Stimulated activated CD8-positive, alpha-beta memory T cell treated with anti-CD3 and anti-CD28 coated beads, Interleukin-15, amount 100 ng/mL, for 4 hours (primary cell): ENCODE results near the gene TMEM95.

Experiments
- DNase-seq, 2 donors: peaks; one replicate each; pipeline ENCODE4 v3.0.0-alpha.2; 2020; ENCODE audit warnings: low read depth in 2 of 2

The TMEM95 gene

DNA sequence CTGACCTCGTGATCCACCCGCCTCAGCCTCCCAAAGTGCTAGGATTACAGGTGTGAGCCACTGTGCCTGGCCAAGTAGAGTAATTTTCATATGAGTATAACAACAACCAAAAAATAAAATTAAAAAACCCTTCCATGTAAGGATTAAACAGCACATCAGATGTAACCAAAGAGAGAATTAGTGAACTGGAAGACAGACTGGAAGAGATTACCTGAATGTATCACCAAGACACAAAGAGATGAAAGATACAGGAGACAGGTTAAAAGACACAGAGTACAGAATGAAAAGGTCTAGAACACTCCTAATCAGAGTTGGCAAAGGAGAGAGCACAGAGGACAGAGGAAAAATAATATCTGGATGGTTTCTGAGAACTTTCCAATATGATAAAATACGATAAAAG is 24.2 kb downstream of the TMEM95 start:
- no peak for DNase-seq

DNA sequence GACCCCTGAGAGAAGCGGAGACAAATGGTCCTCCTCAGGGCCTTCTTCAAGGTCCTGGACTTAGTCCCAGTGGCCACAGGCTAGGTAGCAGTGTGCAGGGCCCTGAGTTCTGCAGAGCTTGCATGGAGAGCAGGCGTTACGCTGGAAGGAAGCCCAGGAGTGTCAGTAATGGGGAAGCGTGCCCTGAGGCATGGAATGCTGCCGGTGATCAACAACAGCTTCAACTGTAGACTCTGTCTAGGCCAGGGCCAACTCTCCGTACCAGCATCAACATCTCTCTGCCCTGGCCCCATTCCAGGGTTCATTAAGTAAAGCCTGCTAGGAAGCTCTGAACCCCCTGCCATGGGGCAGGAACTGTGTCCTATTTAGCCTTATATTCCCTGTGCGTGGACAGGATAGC is 25.4 kb downstream of the TMEM95 start:
- DNase-seq, result no peak

DNA sequence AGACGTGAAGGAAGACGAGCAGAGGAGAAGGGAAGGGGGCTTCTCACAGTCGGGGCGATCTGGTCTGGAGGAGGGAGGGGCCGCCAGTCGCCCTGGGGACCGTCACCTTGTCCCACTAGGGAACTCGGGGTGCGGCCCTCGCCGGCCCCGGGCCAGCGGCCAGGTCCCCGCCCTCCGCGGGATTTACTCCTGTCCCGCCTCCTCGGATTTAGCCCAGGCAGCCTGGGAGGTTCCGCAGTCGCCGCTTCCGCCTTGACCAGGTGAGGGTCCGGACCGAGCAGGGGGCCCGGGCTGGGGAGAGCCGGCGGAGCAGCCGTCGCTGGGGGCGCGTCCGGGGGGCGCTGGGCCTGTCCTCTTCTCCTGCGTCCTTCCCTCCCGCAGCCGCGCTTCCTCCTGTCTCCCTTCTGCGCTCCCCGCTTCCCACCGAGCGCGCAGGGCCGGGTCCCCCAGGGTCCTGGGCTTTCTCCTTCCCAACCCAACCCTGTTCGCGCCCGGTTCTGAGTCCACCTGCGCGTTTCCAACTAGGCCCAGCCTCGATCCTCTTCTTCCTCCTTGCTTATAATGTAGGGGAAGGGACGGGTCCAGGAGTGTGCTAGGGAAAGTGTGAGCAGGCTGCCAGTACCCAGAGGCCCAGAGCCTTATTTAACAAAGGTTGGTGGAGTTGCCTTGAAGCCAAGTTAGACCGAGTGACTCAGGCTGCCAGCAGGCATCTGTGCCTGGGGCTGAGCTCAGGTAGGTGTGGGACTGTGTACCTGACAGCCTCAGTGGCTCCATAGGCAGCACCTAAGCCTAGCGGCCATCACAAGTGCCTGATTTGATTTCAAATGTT is 26.1 kb downstream of the TMEM95 start, which contains the start of gene TNK1:
TSS of gene TNK1 (plus strand) at position 235 of the 829 bp plus-strand sequence. CDS start 1,838 bp downstream, outside the sequence.
- no peak for DNase-seq

DNA sequence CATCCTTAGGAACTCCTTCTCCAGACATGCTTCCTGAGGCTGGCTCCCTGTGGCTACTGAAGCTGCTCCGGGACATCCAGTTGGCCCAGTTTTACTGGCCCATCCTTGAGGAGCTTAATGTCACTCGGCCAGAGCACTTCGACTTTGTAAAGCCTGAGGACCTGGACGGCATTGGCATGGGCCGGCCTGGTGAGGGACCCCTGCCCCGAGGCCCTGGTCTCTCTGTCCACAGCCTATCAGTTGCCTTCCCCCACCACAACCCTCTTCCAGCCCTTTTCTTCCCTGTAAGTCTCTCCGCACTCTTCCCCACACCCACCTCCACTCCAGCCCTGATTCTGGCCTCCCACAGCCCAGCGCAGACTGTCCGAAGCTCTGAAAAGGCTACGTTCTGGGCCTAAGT is 27.9 kb downstream of the TMEM95 start:
- DNase-seq, result no peak

DNA sequence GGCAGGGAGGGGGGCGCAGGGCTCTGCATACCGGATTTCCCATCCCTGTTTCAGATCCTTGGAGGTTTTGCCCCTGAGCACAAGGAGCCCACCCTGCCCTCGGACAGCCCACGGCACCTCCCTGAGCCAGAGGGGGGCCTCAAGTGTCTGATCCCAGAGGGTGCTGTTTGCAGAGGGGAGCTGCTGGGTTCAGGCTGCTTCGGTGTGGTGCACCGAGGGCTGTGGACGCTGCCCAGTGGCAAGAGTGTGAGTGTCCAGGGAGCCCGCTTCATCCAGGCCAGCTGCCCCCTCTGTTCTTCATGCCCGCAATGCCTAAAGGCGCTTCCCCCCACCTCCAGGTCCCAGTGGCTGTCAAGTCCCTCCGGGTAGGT is 28.4 kb downstream of the TMEM95 start:
- no peak for DNase-seq

DNA sequence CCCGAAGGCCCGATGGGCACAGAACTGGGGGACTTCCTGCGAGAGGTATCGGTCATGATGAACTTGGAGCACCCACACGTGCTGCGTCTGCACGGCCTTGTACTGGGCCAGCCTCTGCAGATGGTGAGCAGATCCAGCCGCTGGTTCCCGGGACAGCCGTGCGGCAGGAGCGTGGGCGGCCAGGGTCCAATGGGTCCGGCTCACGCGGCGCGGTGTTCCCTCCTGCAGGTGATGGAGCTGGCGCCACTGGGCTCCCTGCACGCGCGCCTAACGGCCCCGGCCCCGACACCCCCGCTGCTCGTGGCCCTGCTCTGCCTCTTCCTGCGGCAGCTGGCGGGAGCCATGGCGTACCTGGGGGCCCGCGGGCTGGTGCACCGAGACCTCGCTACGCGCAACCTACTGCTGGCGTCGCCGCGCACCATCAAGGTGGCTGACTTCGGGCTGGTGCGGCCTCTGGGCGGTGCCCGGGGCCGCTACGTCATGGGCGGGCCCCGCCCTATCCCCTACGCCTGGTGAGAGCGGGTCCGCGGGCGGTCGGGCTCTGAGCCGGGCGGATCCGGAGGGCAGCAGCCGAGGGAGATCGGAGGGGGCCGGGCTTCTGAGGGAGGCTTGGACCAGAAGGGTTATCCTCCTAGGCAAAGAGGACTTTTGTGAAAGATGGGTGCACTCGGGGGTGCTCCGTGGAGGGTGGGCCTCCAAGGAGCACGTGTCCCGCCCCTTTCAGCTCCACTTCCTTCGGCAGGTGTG is 29.0 kb downstream of the TMEM95 start:
- peak; percentile 44 to 61 for DNase-seq

DNA sequence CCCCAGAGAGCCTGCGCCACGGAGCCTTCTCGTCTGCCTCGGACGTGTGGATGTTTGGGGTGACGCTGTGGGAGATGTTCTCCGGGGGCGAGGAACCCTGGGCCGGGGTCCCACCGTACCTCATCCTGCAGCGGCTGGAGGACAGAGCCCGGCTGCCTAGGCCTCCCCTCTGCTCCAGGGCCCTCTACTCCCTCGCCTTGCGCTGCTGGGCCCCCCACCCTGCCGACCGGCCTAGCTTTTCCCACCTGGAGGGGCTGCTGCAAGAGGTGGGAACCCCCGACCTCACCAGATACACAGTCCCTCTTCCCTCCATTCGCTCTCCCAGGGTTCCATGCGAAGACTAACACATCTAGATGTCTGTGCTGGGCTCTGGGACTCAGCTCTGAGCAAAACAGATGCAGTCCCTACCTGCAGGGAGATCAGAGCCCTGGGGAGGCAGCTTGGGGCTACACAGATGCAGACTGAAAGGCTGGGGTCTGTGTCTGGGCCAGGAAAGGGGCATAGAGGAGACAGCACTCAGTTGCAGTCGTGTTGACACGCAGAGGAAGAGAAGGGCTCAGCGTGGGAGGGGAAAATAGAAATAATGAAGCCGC is 29.6 kb downstream of the TMEM95 start:
- no peak for DNase-seq

DNA sequence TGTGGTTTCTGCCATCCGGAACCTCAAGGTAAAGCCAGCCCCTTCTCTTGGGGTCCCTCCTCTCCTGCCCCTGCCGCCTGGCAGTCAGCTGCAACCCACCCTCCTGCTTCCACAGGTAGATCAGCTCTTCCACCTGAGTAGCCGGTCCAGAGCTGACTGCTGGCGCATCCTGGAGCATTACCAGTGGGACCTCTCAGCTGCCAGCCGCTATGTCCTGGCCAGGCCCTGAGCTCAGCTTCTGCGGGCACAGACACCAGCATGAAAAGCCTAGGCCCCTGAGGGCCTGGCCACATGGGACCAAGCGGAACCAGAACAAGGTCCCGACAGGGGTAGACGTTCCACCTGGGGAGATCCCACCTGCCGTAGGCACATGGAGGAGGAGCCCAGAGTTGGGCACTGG is 33.9 kb downstream of the TMEM95 start:
- DNase-seq, result no peak

DNA sequence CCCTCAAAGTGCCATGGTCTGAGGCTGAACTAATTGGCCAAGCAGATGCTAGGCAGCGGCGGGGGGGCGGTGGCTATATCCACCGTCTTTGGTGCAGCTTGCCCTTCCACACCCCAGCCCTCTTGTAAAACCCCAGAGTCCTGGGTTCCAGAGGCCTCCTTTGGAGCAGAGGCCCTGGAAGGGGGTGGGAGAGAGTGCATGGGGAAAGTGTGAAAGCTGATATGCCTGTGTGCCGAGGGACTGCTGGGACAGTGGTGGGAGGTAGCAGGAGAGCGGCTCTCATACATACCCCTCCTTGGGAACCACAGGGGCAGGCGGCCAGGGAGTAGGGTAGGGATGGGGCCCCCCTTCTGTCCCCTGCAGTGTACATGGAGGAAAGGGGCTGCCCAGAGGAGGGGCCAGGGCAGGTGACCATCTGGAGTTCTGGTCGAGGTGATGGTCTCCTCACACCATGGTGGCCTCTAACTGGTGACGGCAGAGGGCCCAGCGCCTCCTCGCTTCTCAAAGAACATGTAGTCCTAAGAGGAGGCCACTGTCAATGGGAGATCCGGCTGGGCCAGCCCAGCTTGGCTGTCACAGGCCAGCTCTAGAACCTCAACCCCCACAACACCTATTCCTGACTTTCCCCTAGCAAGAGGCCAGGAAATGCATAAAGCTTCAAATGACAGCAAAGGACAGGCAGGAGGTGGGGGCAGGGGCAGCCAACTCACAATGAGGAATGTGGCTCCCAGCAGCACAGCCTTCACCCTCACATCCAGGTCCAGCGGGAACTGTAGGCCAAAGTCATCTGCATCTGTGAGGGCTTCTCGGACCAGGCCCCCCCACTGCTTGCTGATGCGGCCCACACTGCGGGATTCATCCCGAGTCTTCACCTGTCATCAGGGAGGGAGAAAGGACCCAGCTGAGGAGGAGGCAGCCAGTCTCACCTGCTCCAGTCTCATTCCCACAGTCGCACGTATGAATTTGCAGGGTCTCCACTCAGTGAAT is 35.3 kb downstream of the TMEM95 start:
- no peak for DNase-seq

DNA sequence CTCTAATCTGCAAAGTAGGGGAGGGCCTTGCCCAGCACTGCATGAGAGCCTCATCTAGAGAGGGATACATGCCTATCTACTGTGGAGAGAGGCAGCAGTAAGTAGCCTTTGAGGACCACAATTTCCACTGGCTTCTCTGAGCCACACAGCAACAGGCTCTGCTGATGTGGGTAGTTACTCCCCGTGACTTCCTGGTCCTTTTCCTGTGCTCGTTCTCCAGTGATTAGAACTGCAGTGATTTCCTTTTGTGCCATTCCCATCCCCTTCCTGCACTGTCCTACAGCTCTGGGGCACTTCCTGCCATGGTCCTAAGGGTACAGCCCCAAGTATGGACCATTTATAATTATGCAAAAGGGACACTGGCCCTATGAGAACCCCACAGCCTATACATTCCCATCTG is 36.4 kb downstream of the TMEM95 start:
- no peak for DNase-seq

DNA sequence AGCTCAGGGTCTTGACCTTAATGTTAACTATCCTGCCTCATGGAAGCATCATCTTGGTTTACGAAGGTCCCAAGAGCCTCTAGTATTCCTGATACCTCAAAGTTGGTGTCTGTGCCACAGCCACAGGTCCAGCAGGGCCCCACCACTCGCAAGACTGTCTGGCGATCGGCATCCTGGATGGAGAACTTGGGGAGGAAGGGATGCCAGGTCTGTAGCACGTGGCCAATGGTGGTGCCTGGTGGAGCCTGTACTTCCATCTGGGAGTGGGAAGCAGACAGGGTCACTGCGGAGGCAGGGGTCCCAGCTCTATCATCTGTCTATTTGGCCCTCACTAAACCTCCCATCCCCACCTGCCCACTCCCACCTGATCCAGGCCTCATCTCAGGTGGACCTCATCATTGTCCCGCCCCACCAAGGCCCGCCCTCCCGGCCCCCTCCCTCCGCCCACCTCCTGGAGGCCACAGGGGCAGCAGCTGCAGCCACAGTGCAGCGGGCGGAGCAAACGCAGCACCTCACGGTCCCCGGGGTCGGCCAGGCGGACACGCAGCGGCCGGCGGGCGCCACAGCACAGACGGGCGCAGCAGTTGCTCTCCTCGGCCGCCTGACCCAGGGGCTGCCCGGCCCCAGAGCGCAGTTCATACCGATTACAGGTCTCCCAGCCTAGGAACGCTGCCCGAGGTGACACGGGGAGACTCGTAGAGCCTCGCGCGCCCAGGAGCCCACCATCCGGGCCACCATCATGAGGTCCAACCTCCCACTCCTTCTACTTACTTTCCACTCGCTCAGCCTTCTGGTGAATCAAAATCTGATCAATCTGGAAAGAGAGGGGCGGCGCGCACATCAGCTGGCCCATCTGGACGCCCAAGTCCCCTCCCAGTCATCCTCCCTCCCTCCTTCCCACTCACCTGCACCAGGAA is 38.0 kb downstream of the TMEM95 start:
- DNase-seq, result no peak

DNA sequence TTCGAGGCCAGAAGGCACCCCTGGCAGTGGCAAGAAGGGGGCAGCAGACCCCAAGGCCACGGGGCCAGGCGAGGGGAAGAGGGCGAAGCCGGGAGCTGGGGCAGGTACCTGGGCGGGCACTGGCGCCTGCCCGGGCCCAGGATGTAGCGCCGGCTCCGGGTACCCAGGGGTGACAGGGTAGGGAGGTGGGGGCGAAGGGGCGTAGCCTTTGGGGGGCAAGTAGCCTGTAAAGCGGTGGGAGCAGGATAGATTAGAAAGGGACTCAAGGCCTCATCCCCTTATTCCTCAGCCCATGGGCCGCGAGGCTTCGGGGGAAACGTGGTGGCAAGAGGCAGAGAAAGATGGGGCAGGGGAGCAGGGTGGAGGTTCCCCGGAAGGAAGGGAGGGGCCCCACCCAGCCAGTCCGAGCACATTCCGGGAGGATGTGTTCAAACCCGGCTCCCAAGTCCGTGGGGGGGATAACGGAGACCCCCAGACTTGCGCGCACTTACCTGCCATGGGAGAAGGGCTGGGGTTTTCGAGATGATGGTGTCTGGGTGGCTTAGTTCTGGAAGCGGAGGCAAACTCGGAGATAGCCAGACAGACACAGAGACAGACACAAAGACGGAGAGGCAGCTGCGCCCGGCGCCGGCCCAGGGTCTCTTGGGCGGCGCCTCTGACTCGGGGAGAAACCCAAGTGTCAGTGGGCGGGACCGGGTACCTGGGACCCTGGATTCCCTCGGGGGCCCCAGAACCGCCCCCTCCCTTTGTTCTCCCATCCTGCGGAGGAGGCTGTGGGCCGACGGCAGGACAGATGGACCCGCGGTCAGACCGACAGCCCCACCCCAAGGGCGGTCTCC is 38.9 kb downstream of the TMEM95 start:
- peak in 1 of 2 donors; percentile 36 for DNase-seq

DNA sequence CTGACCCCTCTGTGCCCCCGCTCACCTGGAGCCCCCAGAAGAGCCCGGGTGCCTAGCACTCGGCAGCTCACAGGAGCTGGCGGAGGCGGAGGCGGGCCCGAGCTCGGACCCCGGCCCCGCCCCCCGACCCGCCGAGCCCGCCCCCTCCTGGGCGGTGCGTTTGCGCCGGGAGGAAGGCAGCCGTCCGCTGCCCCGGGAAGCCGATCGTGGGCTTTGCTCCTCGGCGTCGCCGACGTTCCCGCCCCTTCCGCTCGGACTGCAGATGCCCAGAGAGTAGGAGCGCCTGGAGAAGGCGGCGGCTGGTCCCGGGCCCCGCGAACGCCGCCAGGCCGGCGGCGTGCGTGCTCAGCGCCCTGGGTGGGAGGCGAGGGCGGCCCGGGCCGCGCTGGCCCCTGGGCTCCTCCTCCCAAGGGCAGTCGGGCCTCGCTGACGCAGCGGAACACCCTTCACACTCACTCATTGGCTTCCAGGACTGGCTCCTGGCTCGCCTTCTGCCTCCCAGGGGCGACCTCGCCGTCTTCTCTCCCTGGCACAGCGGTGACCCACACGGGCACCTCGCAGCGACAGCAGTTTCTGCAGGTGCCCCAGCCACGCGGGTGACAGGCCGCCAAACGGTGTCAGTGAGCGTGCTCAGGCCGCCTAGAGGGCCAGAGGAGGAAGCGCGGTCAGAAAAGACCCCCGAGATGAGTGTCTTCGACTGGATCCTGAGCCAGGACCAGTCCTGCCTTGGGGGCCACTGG is 39.7 kb downstream of the TMEM95 start, which contains the start of gene PLSCR3:
TSS of gene PLSCR3 (minus strand) at position 74 of the 740 bp plus-strand sequence. CDS start 415 bp downstream, outside the sequence.
- DNase-seq, result peak; percentile 58 to 75

DNA sequence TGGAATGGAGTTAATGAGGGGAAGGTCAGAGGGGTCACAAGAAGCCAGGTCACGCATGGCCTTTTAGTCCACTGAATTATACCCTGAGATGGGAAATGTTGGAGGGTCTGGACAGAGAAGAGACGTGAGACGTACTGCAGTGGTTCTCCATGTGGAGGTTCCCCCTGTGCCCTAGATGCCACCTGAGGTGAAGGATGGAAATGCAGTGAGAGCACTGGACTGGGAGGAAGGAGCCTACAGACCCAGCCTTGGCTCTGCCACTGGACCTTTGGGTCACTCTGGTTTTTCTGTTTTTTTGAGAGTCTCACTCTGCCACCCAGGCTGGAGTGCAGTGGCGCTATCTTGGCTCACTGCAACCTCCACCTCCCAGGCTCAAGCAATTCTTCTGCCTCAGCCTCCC is 41.2 kb downstream of the TMEM95 start:
- no peak for DNase-seq

DNA sequence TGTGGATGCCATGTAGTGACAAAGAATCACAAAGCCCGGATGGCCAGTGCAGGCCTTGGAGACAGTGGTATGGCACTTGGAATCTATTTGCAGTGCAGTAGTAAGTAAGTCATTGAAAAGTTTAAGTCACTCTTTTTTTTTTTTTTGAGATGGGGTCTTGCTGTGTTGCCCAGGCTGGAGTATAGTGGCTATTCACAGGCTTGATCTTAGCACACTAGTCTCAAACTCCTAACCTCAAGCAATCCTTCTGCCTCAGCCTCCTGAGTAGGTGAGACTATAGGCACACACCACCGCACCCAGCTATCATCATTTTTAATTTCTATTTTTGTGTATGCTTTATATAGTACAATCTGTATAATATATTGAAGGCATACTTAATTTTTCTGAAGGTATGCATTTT is 43.7 kb downstream of the TMEM95 start:
- DNase-seq, result no peak

DNA sequence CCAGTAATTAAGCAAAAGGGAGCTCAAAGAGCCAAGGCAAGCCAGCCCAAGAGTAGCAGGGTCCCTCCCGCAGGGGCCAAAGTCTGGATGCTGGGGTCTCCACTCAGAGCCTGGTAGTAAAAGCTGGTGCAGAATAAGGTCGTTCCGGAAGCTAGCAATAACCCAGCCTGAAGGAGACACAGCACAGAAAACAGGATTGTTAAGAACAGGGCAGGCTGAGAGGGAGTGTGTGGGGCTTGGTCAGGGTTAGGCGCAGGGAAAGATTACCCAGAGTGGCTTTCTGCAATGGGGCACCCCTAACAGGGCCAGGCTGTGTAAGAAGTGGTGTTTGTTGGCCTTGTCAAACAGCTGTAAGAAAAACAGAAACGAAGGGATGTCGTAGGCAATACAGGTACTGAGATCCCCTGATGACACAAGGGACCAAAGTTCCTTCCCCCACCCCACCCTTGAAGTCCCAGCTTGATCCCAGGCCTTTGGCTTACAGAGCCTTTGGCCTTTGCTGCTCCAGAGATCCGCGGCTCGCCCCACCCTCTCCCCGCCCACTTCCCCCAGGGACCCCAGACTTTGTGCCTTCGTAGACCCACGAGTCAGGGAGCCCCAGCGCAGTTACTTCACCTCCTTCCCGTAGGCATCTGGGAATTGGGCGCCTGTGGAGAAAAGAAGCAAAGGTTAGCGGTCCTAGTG is 48.2 kb downstream of the TMEM95 start:
- no peak for DNase-seq

DNA sequence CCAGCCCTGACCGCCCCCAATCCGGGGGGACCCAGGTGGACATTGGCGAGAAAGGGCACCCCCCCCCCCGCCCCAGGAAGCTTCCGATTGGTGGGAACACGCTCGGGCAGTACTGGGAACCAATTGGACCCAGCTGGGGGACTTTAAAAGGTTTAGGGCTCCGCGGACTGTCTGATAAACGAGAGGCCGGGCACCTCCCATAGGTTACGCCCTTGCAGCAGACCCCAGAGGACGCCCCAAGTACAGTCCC is 48.7 kb downstream of the TMEM95 start:
- DNase-seq, result no peak

DNA sequence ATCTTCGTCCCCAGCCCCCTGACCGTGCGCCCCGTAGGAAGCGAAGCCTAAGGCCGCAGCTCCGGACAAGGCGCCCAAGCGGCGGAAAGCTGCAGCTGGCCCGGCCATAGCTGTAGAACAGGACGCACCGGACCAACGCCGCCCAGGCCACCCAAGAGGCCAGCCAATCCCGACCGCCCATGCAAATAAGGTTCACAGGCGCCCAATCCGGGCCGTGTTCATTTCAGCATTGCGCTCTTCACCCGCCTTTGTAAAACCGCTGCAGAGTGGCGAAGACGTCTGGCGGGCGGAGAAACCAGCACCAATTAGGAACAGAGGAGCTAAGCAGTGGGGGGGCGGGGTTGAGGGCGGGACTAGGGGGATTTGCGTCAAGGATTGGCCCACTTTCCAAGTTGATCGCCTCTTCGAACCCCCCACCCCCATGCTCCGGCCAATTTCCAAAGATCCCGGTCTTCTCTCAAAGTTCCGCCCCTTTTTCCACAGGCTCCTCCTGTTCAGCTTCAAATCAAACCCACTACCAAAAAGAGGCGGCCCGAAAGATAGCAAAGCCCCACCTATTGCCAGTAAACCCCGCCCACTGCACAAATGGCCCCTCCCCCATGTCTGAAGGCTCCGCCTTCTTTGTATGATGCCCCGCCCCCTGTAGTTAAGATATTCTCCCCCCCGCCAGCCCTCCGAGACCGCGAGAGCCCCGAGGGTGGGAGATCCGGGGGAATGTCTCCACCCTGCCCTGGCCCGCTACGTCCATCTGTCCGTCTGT is 49.2 kb downstream of the TMEM95 start, which contains the start of gene TMEM256:
TSS of gene TMEM256 (minus strand) at position 121 of the 760 bp plus-strand sequence. CDS start at position 108, 13 bp downstream.
- peak; percentile 88 to 93 for DNase-seq
